ENCODE measurements around the gene BBX. TPM values are rescaled to one million over a fixed set of nuclear protein-coding genes. Genes with fewer than 3 reads are reported as not detected.

The BBX gene
- total RNA-seq, 1 experiment from 2014 or later: 73.2 TPM

- H3K4me1 Mint-ChIP-seq (ENCODE audit: insufficient read depth, unreplicated experiment): peaks cover 14% of the 10 kb centered on the region
- intact Hi-C loops (cut with micrococcal nuclease): no loop called here
- no peak for DNase-seq (ENCODE audit: unreplicated experiment)
- no peak overlapping the region for H3K27ac Mint-ChIP-seq (ENCODE audit: low read depth, unreplicated experiment)
- ChIA-PET CTCF (interaction anchor here (0.7 to 1.0 kb wide), 3 partner anchors 15 to 461 kb away, joined by 3 to 5 read pairs (median 5); no protein-coding TSS in a partner anchor), POLR2A (no interaction called here)
- no peak for TF ChIP-seq CTCF (IDR thresholded peaks at IDR 0.05; ENCODE audit: unreplicated experiment)
- BruUV-seq (replicated peaks): no TSS peak
- peaks cover 13% of the 10 kb centered on the region for H3K36me3 Mint-ChIP-seq (ENCODE audit: insufficient read depth, unreplicated experiment)
- no peak overlapping the region for H3K4me3 Mint-ChIP-seq (ENCODE audit: unreplicated experiment)
- H3K27me3 Mint-ChIP-seq (ENCODE audit: insufficient read depth, unreplicated experiment): no peaks in the 10 kb centered on the region
- H3K9me3 Mint-ChIP-seq (ENCODE audit: unreplicated experiment): no peaks in the 10 kb centered on the region
Measured at GRCh38 chr3:107705046-107705445, 182.3 kb downstream of the BBX start.

GRCh38 chr3:107710851-107711250 lies 188.1 kb downstream of the BBX start:
- peak; percentile 66 for DNase-seq (ENCODE audit: unreplicated experiment)
- ChIA-PET POLR2A (no interaction called here), CTCF (interaction anchor here (0.7 to 1.6 kb wide), 4 partner anchors 11 to 50 kb away, joined by 3 to 7 read pairs (median 4); no protein-coding TSS in a partner anchor)
- peaks cover 12% of the 10 kb centered on the region for H3K4me1 Mint-ChIP-seq (ENCODE audit: insufficient read depth, unreplicated experiment)
- no peaks in the 10 kb centered on the region for H3K27me3 Mint-ChIP-seq (ENCODE audit: insufficient read depth, unreplicated experiment)
- peaks cover 31% of the 10 kb centered on the region for H3K36me3 Mint-ChIP-seq (ENCODE audit: insufficient read depth, unreplicated experiment)
- H3K27ac Mint-ChIP-seq (ENCODE audit: low read depth, unreplicated experiment): no peak overlapping the region
- no peak overlapping the region for H3K4me3 Mint-ChIP-seq (ENCODE audit: unreplicated experiment)
- no TSS peak for BruUV-seq (replicated peaks)
- no peak for TF ChIP-seq CTCF (IDR thresholded peaks at IDR 0.05; ENCODE audit: unreplicated experiment)
- intact Hi-C loops (cut with micrococcal nuclease): no loop called here
- no peaks in the 10 kb centered on the region for H3K9me3 Mint-ChIP-seq (ENCODE audit: unreplicated experiment)

- peak; percentile 4 for DNase-seq (ENCODE audit: unreplicated experiment)
- intact Hi-C loops (cut with micrococcal nuclease): no loop called here
- Mint-ChIP-seq H3K27me3 (ENCODE audit: insufficient read depth, unreplicated experiment) (no peaks in the 10 kb centered on the region), H3K36me3 (ENCODE audit: insufficient read depth, unreplicated experiment) (peaks cover 41% of the 10 kb centered on the region), H3K9me3 (ENCODE audit: unreplicated experiment) (no peaks in the 10 kb centered on the region), H3K27ac (ENCODE audit: low read depth, unreplicated experiment) (no peak overlapping the region), H3K4me1 (ENCODE audit: insufficient read depth, unreplicated experiment) (peaks cover 5% of the 10 kb centered on the region), H3K4me3 (ENCODE audit: unreplicated experiment) (no peak overlapping the region)
- no TSS peak for BruUV-seq (replicated peaks)
- TF ChIP-seq CTCF (IDR thresholded peaks at IDR 0.05; ENCODE audit: unreplicated experiment): no peak
- ChIA-PET POLR2A (interaction anchor here (0.8 kb wide), 1 partner anchor 85 kb away, joined by 3 read pairs; no protein-coding TSS in a partner anchor), CTCF (interaction anchor here (0.6 to 1.8 kb wide), 8 partner anchors 9 to 769 kb away, joined by 3 to 11 read pairs (median 4); no protein-coding TSS in a partner anchor)
Measured at GRCh38 chr3:107716734-107717133, 194.0 kb downstream of the BBX start.

- CTCF ChIA-PET: interaction anchor here (0.8 kb wide), 1 partner anchor 10 kb away, joined by 3 read pairs; no protein-coding TSS in a partner anchor
- Mint-ChIP-seq H3K36me3 (ENCODE audit: insufficient read depth, unreplicated experiment) (peaks cover 28% of the 10 kb centered on the region), H3K4me1 (ENCODE audit: insufficient read depth, unreplicated experiment) (peaks cover 5% of the 10 kb centered on the region), H3K27me3 (ENCODE audit: insufficient read depth, unreplicated experiment) (no peaks in the 10 kb centered on the region), H3K9me3 (ENCODE audit: unreplicated experiment) (no peaks in the 10 kb centered on the region), H3K27ac (ENCODE audit: low read depth, unreplicated experiment) (no peak overlapping the region), H3K4me3 (ENCODE audit: unreplicated experiment) (no peak overlapping the region)
- no TSS peak for BruUV-seq (replicated peaks)
- intact Hi-C loops (cut with micrococcal nuclease): no loop called here
- no peak for TF ChIP-seq CTCF (IDR thresholded peaks at IDR 0.05; ENCODE audit: unreplicated experiment)
- no peak for DNase-seq (ENCODE audit: unreplicated experiment)
- POLR2A ChIA-PET: no interaction called here
Measured at GRCh38 chr3:107718547-107718946, 195.8 kb downstream of the BBX start.
